ENCODE measurements around the gene CPLANE1.
"Not testable (repeated sequence)": the region's sequence is repeated elsewhere in the genome, so short reads cannot be mapped to it uniquely, and the experiment has no call there.

DNA sequence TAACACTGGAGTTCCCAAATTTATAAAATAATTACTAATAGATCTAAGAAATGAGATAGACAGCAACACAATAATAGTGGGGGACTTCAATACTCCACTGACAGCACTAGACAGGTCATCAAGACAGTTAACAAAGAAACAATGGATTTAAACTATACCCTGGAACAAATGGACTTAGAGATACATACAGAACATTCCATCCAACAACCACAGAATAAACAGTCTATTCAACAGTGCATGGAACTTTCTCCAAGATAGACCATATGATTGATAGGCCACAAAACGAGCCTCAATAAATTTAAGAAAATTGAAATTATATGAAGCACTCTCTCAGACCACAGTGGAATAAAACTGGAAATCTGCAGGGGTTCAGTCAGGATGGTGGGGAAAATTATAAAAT, 163.2 kb downstream of the CPLANE1 start:
- TF ChIP-seq, protein P1, sequence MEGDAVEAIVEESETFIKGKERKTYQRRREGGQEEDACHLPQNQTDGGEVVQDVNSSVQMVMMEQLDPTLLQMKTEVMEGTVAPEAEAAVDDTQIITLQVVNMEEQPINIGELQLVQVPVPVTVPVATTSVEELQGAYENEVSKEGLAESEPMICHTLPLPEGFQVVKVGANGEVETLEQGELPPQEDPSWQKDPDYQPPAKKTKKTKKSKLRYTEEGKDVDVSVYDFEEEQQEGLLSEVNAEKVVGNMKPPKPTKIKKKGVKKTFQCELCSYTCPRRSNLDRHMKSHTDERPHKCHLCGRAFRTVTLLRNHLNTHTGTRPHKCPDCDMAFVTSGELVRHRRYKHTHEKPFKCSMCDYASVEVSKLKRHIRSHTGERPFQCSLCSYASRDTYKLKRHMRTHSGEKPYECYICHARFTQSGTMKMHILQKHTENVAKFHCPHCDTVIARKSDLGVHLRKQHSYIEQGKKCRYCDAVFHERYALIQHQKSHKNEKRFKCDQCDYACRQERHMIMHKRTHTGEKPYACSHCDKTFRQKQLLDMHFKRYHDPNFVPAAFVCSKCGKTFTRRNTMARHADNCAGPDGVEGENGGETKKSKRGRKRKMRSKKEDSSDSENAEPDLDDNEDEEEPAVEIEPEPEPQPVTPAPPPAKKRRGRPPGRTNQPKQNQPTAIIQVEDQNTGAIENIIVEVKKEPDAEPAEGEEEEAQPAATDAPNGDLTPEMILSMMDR (IDR thresholded peaks at IDR 0.05; ENCODE audit: insufficient read depth, low read depth, low read length) = not testable (repeated sequence)
- TF ChIP-seq EZH2 (IDR thresholded peaks at IDR 0.05; ENCODE audit: insufficient read depth, low read length) = not testable (repeated sequence)

Measured in astrocyte (in vitro differentiated cells and primary cell).